HCT116 (cell line): ENCODE measurements around the gene CPNE7.

Source experiments
- MAX ChIP-seq: IDR thresholded peaks from 2 replicates; pipeline ENCODE4 v1.6.1; 2012
- POLR2A ChIP-seq: IDR thresholded peaks from 2 replicates; pipeline ENCODE4 v1.7.0; 2011; ENCODE audit warnings: borderline replicate concordance; ENCODE audit not compliant: insufficient read depth, insufficient read length; ENCODE audit errors: extremely low read depth

GRCh38 chr16:89586218-89586617 is 10.7 kb downstream of the CPNE7 start:
- TF ChIP-seq POLR2A = no peak
- no peak for TF ChIP-seq MAX
